Measurements from ENCODE around the gene RAVER2. TPM values are rescaled to one million over a fixed set of nuclear protein-coding genes. Genes with fewer than 3 reads are reported as not detected.
"Not testable (repeated sequence)": the region's sequence is repeated elsewhere in the genome, so short reads cannot be mapped to it uniquely, and the experiment has no call there.

RAVER2 gene
- total RNA-seq, 1 donor from 2014 or later: 10.1 TPM

DNA sequence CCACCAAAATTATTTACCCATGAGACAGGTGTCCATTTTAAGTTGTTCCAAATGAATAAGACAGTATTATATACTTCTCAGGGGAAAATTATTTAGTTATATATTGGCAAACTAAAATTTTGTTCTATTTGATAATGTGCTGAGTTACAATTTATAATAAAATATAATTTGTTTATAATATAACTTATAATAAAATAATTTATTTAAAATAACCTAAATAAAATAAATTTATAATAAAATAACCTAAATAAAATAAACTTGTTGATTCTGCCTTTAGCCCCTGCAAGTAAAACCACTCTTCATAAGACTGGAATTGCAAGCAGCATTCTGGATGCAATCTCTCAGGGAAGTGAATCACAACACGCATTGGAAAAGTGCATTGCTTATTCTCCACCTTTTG is 69.6 kb downstream of the RAVER2 start:
- no peak for DNase-seq (ENCODE audit: low spot score)

- not testable (repeated sequence) for DNase-seq (ENCODE audit: low spot score)
Observed at GRCh38 chr1:64817364-64817763, 72.5 kb downstream of the RAVER2 start.

- DNase-seq (ENCODE audit: low spot score): not testable (repeated sequence)
Observed at GRCh38 chr1:64820572-64820971, 75.7 kb downstream of the RAVER2 start.

DNA sequence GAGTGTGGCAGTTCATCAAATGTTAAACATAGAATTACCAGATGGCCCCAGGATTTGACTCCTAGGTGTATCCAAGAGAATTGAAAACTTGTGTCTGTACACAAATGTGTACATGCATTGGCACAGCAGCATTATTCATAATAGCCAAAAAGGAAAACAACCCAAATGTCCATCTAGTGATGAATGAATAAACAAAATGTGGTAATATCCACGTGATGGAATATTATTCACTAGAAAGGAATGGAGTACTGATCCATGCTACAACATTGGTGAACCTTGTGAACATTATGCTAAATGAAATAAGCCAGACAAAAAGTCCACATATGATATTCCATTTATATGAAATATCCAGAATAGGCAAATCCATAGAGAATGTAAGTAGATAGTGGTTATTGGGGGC is 77.7 kb downstream of the RAVER2 start:
- no peak for DNase-seq (ENCODE audit: low spot score)

DNA sequence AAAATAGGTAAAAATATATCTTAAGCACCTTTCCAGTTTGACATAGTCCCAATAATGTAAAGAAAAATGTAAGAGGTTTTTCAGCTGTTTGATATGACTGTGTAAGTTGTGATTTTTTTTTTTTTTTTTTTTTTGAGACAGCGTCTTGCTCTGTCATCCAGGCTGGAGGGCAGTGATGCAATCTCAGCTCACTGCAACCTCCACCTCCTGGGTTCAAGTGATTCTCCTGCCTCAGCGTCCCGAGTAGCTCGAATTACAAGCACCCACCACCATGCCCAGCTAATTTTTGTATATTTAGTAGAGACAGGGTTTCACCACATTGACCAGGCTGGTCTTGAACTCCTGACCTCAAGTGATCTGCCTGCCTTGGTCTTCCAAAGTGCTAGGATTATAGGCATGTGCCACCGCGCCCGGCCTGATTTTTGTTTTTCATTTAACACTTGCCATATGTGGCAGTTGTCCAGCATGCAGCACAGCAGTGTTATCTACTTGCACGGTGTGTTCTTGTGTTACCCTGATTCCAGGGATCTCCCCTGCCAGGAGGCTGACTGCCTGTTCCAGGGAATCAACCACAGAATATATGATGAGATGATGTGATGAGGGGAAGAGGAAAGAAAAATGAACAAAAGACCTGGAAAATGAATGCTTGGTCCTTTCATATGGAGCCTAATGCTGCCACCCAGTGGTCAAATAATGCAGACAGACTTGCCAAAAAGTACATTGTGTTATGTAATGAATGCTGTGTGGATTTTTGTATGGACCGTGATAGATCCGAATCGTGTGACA is 79.0 kb downstream of the RAVER2 start:
- DNase-seq (ENCODE audit: low spot score): peak; percentile 80

DNA sequence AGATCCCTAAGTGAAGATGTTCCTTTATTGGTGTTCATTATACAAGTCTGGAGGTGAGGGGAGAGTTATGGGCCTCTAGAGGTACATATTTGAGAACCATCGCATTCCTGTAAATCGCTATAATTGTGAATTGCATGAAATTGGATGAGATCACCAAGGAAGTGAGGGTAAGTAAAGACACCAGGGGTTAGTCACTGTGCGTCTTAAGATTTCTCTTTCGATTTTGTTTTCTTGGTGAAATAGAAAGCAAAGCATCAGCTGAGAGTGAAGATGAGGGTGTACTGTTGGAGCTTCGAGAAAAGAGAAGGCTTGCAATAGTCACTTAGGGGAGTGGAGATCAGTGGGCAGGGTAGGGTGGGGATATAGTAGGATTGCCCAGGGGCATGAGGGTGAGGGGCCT is 82.1 kb downstream of the RAVER2 start:
- DNase-seq (ENCODE audit: low spot score): no peak

- no peak for DNase-seq (ENCODE audit: low spot score)
Observed at GRCh38 chr1:64828829-64829228, 84.0 kb downstream of the RAVER2 start.

DNA sequence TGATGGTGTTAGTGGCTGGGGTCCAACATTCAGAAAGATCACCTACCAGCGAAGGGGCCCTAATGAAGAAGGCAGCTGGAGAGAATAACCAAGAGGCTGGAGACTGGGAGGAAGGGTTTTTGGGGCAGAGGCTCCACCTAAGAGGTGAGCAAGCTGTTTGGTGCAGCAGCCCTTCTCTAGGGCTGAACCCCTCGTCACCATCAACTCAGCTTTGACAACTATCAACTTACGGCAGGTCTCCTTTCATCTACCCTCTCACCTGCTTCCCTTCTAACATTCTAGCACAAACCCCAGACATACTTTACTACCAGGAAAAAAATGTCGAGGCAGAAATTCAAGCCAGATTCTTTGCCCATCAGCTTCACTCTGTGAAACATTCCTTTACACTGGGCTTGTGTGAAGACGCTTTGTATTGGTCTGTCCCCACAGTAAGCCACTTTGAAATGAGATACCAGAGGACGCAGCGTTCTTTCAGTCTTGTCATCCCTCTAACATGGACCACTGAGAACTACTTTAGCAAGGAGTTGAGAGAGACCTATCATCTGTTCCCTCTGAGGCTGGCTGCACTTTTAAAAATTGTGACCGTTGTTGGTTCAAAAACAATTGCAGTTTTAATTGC is 84.6 kb downstream of the RAVER2 start:
- DNase-seq (ENCODE audit: low spot score): no peak

DNA sequence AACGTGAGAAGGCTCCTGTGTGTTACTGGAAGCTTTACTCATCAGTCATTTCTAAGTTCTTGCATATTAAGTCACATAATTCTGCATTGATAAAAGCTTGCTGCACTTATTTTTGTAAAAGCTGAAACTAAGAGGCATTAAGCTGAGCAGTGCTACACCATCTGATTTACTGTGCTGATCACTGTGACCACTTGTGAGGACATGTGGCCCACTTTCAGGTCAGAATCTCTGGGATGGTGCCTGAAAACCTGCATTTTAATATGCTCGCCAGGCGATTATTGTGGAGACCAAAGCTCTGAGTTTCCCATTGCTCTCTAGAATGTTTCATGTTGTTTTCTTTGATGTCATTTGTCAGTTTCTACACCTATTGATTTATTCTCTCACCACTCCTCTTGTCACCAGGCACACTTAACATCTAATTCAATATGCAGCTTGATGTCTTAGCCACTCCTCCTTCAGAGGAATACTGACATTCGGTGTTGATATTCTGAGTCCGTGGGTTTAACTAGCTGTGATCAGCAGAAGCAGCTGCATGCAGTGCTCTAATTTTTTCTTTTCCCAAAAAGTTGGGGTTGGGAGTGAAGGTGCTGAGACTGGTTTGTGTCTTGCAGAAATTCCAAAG is 85.3 kb downstream of the RAVER2 start:
- DNase-seq (ENCODE audit: low spot score): no peak

DNA sequence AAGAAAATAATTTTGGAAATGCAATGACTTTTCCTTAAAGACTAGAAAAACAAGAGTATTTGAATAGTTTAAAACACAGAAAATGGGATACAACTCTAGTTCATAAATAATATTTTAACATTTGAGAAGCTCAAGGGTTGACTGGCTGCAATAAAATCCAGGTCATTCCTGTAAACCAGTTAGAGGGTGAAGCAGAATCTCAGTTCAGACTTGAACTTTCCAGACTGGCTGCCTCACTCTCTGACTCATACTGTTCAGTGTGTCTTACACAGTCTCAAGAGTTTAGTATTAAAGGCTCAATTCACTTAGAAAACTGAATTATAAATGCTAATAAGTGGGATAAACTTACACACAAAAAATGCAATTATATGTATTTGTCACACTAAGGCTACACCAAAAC is 89.9 kb downstream of the RAVER2 start:
- peak; percentile 73 for DNase-seq (ENCODE audit: low spot score)

DNA sequence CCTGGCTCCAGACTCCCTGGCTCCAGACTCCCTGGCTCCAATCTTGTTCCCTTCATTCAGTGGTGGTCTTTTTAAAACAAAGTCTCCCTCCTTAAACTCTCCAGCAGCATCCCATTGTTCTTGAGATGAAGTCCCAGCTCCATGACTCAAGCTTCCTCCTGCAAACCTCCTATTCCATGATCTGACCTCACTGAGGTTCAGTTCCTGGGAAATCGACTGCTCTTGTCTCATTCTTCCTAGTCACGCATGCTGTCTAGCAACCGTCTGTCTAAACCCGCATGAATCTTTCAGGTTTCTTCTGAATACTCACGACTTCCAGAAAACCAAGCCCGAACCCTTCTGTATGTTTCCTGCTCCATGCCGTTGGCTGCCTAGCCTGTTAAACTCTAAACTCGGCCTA is 91.9 kb downstream of the RAVER2 start:
- DNase-seq (ENCODE audit: low spot score): no peak

DNA sequence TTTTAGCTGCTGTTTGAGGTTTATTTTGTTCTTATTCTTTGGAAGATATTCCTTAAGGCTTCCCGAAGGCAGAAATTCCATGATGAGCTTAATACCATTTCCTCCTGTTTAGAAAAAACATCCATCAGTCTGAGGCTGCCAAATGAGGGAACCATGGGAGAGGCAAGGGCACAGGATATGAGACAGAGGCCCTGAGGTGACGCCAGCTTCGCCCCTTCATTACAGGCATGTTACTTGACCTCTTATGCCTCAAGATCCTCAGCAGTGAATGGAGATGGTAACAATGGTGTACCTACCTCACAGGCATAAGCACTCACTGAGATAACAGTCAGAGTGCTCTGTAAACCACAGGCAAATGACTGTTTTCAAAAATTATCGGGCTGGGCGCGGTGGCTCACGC is 93.6 kb downstream of the RAVER2 start:
- no peak for DNase-seq (ENCODE audit: low spot score)

DNA sequence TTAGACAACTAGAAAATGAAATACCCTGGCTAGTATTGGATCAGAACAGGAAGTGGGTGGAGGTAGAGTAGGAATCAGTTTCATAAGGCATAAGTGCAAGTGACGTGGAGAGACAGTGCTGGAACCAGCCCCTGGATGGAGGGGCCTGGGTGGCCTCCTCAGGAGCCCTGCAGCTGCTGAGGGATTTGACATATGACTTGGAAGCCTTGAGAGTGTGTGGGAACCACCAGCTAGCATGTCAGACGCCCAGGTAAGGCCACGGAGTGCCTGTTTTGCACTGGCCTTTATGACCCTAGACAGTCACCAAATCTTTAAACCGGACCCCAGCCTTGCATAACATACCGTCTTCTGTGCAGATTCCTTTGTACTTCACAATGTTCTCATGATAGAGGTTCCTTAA is 94.4 kb downstream of the RAVER2 start:
- no peak for DNase-seq (ENCODE audit: low spot score)

DNA sequence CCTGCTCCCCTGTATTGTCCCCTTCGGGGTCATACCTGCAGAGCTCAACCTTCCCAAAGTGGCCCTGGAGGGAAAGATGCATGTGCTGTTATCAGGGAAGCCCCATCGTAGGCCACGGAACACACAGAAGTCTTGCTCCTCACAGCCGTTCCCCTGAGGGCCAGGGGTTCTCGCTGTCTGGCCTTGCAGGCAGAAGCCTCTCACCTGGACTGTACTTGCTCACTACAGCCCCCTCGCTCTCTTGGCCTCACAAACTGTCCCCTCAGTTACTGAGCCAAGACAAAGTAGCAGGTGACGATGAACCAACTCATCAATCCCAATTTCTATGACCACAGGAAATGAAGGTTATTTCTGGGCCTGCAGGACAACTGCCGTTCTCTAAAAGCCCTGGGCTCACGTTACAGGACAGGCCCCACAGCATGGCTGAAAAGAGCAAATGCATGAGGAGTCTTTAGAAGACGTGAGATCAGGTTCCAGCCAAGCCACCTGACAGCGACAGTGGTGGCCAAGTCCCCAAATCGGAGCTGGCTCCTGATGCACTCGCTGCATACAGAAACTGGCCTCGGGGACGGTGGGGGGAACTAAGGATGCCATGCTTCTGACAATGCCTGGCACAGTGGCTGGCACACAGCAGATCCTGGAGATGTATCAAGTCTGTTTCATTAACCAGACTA is 95.0 kb downstream of the RAVER2 start:
- no peak for DNase-seq (ENCODE audit: low spot score)

DNA sequence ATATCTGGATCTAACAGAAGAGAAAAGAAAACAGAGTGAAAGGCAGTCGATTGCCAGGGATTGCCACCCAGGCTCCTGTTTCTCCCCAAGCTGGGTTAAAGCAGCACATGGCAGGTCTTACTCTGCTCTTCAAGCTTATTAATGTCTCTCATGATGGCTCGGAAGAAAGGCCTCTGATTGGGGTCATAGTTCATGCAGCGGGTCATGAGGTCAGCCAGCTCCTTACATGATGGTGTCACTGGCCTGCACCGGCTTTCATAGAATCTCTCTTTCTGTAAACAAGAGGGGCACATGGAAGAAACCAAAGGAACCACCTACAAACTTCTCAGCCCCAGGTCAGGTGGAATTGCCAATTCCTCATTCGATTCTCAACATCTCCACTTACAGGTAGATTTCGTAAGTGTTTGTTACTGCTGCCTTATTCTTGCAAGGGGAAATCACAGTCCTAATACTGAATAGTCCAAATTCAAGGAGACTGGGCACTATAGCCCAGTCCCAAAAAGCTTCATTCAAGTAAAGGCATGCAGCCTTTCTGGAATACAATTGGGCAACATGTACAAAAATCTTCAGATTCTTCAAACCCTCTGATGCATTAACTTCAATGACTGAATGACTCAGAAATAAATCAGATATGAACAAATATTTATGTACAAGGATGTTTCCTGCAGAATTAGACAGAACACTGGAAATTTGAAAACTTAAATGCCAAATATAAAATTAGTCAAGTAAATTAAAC is 96.6 kb downstream of the RAVER2 start:
- DNase-seq (ENCODE audit: low spot score): no peak

DNA sequence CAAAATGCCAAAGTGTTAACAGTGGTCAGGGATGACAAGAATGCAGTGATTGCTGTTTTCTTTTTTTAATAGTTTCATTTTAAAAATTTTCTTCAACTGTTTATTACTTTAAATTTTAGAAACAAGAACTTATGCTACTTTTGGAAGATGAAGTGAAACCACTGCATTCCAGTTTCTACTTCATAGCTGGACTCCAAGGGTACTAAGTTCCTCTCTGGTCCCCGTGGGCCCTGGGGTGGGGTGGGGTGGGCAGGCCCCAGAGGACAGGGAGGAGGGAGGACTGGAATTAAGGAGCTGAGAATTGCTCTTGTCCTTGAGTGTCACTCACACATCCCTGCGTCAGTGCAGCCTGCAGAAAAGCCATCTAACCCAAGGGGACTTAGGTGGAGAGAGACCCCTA is 97.3 kb downstream of the RAVER2 start:
- no peak for DNase-seq (ENCODE audit: low spot score)

DNA sequence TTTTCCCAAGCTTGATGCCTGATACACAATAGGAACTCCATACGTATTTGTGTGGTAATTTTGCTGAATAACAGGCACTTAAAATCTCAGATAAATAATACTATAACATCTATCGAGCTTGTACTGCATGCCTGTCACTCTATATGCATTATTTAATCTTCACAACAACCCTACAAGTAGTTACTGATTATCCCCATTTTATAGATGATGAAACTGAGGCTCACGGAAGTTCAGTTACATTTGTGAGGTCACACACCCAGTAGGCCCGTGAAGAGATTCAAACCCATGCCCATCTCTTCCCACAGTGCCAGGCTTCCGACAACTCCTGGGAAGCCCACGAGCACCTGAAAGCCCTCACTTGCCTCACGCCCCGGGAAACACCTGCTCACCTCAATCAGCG is 98.8 kb downstream of the RAVER2 start:
- DNase-seq (ENCODE audit: low spot score): no peak

DNA sequence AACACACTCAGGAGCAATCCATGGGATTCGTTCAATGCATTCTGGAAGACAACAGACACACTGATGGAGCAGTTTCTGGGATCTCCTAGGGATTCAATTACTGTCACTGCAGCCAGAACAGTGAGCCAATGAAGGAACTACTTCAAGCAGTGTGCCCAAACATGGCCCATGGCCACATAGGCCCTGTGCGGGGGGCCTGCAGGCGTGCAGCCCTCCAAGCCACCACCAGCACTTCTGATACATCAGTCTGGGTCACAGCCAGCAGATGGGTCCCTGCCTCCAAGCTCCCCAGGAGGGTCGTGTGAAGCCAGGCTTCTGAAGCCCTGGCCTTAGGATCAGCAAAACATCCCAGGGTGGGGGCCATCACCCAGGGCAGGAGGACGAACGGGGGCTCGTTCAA is 99.3 kb downstream of the RAVER2 start:
- DNase-seq (ENCODE audit: low spot score): no peak

DNA sequence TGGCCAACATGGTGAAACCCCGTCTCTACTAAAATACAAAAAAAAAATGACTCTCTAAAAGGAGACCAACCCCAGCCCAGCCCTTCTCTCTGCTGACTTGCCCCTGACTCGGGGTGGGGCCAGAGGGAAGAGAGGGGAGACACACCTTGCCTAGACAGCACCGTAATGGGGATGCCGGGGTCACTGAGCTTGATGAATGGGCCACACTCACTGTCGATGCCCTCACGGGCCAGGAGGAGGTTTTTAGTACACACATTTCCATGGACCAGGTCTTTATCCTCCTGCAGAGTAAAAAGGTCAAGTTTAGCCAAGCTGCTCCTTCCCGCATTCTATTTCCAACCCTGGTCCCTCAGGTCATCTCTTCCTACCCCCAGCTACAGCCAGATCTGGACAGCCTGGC is 99.7 kb downstream of the RAVER2 start:
- no peak for DNase-seq (ENCODE audit: low spot score)

GRCh38 chr1:64845831-64846425 is 101.1 kb downstream of the RAVER2 start:
- no peak for DNase-seq (ENCODE audit: low spot score)

Measured in umbilical cord (tissue), 2 donors.